HepG2 (cell line): ENCODE measurements around the gene ZNF740. TPM values are rescaled to one million over a fixed set of nuclear protein-coding genes. Genes with fewer than 3 reads are reported as not detected.
A peak's percentile ranks its signal among the peaks of the same experiment; 100 is the strongest.

Source experiments
- HDAC1 ChIP-seq: sonication (generic); formaldehyde crosslinking; IDR thresholded peaks from 2 replicates; pipeline ENCODE4 v1.5.1; 2020; ENCODE audit warnings: mild to moderate bottlenecking, missing genetic modification reagents
- HHEX ChIP-seq: IDR thresholded peaks from 2 replicates; pipeline ENCODE4 v1.6.1; 2016; ENCODE audit warnings: control low read depth
- HOXA7 ChIP-seq: sonication (generic); formaldehyde crosslinking; IDR thresholded peaks from 2 replicates; pipeline ENCODE4 v1.8.1; 2022; ENCODE audit warnings: mild to moderate bottlenecking, missing genetic modification reagents, moderate library complexity
- IRF2 ChIP-seq: IDR thresholded peaks from 2 replicates; pipeline ENCODE4 v1.6.1; 2018; ENCODE audit warnings: missing genetic modification reagents, missing compliant biosample characterization
- KAT8 ChIP-seq: IDR thresholded peaks from 2 replicates; pipeline ENCODE4 v1.6.1; 2016; ENCODE audit warnings: missing genetic modification reagents, missing compliant biosample characterization
- KDM2A ChIP-seq: sonication (generic); formaldehyde crosslinking; IDR thresholded peaks from 2 replicates; pipeline ENCODE4 v1.4.0; 2020; ENCODE audit warnings: low read depth, missing genetic modification reagents, borderline replicate concordance
- KMT2A ChIP-seq: sonication (generic); formaldehyde crosslinking; IDR thresholded peaks from 2 replicates; pipeline ENCODE4 v1.4.0; 2020; ENCODE audit warnings: missing genetic modification reagents
- MEIS1 ChIP-seq: sonication (generic); formaldehyde crosslinking; IDR thresholded peaks from 2 replicates; pipeline ENCODE4 v1.9.0; 2021; ENCODE audit warnings: mild to moderate bottlenecking, missing genetic modification reagents, moderate library complexity, borderline replicate concordance
- MTA3 ChIP-seq: sonication (generic); formaldehyde crosslinking; IDR thresholded peaks from 2 replicates; pipeline ENCODE4 v1.4.0; 2020; ENCODE audit warnings: missing genetic modification reagents
- PHF21A ChIP-seq: sonication (generic); formaldehyde crosslinking; IDR thresholded peaks from 2 replicates; pipeline ENCODE4 v1.5.0; 2020; ENCODE audit warnings: mild to moderate bottlenecking, missing genetic modification reagents
- RXRB ChIP-seq: IDR thresholded peaks from 2 replicates; pipeline ENCODE4 v1.6.1; 2016; ENCODE audit warnings: borderline replicate concordance, missing genetic modification reagents, missing compliant biosample characterization
- ZNF33A ChIP-seq: sonication (generic); formaldehyde crosslinking; IDR thresholded peaks from 2 replicates; pipeline ENCODE4 v1.5.1; 2020; ENCODE audit warnings: missing genetic modification reagents, mild to moderate bottlenecking, moderate library complexity, borderline replicate concordance
- ZNF660 ChIP-seq: sonication (generic); formaldehyde crosslinking; IDR thresholded peaks from 2 replicates; pipeline ENCODE4 v1.5.1; 2020; ENCODE audit warnings: mild to moderate bottlenecking, low read depth, missing genetic modification reagents, borderline replicate concordance
- ZNF724P ChIP-seq: sonication (generic); formaldehyde crosslinking; IDR thresholded peaks from 2 replicates; pipeline ENCODE4 v1.8.0; 2022; ENCODE audit warnings: missing genetic modification reagents, borderline replicate concordance
- ZNF775 ChIP-seq: sonication (generic); formaldehyde crosslinking; IDR thresholded peaks from 2 replicates; pipeline ENCODE4 v1.4.0; 2020; ENCODE audit warnings: missing genetic modification reagents, mild to moderate bottlenecking, moderate library complexity, borderline replicate concordance
- ZNF841 ChIP-seq: sonication (generic); formaldehyde crosslinking; IDR thresholded peaks from 2 replicates; pipeline ENCODE4 v1.8.1; 2023; ENCODE audit warnings: missing genetic modification reagents, borderline replicate concordance
- ZNF883 ChIP-seq: sonication (generic); formaldehyde crosslinking; IDR thresholded peaks from 2 replicates; pipeline ENCODE4 v1.5.1; 2020; ENCODE audit warnings: mild to moderate bottlenecking, missing genetic modification reagents; ENCODE audit errors: not compliant biosample characterization
- polyA plus RNA-seq, 8 experiments: library from polyadenylated mRNA; depleted of rRNA in 3 of 8; stranded (reverse) in 7 of 8; unstranded in 1 of 8; fragments of >200 nt; fragmentation: Illumina TruSeq in 4 of 8; extraction: Trizol in 4 of 8; gene quantifications; 2 replicates each; pipeline versions ENCODE4 v1.2.1 to v1.2.3, GENCODE V29; 2011 to 2016; ENCODE audit warnings: low read depth in 4 of 8, missing spikeins in 1 of 8, mixed read lengths in 1 of 8; ENCODE audit not compliant: insufficient read depth in 1 of 8
- total RNA-seq, 5 experiments: library from RNA; depleted of rRNA; stranded (reverse); fragments of >200 nt; fragmentation: Illumina TruSeq; extraction: Trizol; gene quantifications; 2 replicates each; pipeline ENCODE4 v1.2.3, GENCODE V29; 2016; ENCODE audit warnings: low read depth in 1 of 5
- TF ChIP-seq, protein P1 (sequence below): sonication (generic); formaldehyde crosslinking; IDR thresholded peaks from 2 replicates; pipeline ENCODE4 v1.4.0; 2020; ENCODE audit warnings: mild to moderate bottlenecking, missing genetic modification reagents, borderline replicate concordance
- TF ChIP-seq, protein P2 (sequence below): sonication (generic); formaldehyde crosslinking; conservative IDR thresholded peaks from 2 replicates; pipeline ENCODE4 v1.4.0; 2020; ENCODE audit warnings: missing genetic modification reagents
- TF ChIP-seq, protein P3 (sequence below): sonication (generic); formaldehyde crosslinking; conservative IDR thresholded peaks from 2 replicates; pipeline ENCODE4 v1.8.0; 2022; ENCODE audit warnings: missing genetic modification reagents

The ZNF740 gene
- total and polyA plus RNA-seq, 2 of the 13 experiments (the other 11 are each of a cell fraction or from before 2014, with no cell fraction given), result 16.9 to 19.0 TPM

DNA sequence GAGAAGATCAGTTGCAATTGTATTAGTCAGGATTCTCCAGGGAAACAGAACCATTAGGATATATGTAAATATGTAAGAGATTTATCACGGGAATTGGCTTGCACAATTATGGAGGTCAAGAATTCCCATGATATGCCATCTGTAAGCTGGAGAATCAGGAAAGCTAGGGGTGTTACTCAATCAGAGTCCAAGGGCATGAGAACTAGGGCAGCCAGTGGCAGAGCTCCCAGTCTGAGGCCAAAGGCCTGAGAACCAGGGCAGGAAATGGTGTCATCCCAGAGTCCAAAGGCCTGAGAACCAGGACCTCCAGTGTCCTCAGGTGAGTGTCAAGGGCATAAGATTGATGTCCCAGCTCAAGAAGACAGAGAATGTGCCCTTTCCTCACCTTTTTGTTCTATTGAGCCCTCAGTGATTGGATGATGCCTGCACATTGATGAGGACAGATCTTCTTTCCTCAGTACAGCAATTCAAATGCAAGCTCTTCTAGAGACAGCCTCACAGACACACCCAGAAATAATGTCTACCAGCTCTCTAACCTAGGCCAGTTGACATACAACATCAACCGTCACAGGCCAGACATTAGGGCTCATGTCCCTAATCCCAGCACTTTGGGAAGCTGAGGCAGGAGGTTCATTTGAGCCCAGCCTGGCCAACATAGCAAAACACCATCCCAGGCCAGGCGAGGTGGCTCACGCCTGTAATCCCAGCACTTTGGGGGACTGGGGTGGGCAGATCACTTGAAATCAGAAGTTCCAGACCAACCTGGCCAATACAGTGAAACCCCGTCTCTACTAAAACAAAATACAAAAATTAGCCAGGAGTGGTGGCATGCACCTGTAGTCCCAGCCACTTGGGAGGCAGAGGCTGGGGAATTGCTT is 34.9 kb upstream of the ZNF740 start (continued):
- TF ChIP-seq, protein P1, sequence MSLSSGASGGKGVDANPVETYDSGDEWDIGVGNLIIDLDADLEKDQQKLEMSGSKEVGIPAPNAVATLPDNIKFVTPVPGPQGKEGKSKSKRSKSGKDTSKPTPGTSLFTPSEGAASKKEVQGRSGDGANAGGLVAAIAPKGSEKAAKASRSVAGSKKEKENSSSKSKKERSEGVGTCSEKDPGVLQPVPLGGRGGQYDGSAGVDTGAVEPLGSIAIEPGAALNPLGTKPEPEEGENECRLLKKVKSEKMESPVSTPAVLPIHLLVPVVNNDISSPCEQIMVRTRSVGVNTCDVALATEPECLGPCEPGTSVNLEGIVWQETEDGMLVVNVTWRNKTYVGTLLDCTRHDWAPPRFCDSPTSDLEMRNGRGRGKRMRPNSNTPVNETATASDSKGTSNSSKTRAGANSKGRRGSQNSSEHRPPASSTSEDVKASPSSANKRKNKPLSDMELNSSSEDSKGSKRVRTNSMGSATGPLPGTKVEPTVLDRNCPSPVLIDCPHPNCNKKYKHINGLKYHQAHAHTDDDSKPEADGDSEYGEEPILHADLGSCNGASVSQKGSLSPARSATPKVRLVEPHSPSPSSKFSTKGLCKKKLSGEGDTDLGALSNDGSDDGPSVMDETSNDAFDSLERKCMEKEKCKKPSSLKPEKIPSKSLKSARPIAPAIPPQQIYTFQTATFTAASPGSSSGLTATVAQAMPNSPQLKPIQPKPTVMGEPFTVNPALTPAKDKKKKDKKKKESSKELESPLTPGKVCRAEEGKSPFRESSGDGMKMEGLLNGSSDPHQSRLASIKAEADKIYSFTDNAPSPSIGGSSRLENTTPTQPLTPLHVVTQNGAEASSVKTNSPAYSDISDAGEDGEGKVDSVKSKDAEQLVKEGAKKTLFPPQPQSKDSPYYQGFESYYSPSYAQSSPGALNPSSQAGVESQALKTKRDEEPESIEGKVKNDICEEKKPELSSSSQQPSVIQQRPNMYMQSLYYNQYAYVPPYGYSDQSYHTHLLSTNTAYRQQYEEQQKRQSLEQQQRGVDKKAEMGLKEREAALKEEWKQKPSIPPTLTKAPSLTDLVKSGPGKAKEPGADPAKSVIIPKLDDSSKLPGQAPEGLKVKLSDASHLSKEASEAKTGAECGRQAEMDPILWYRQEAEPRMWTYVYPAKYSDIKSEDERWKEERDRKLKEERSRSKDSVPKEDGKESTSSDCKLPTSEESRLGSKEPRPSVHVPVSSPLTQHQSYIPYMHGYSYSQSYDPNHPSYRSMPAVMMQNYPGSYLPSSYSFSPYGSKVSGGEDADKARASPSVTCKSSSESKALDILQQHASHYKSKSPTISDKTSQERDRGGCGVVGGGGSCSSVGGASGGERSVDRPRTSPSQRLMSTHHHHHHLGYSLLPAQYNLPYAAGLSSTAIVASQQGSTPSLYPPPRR, result peak; percentile 61; the same call in 1 of the 2 replicates
- TF ChIP-seq PHF21A (CRISPR knock-in tag), result peak; percentile 20; the same call in 1 of the 2 replicates
- no peak for TF ChIP-seq KAT8 (CRISPR knock-in tag)
- TF ChIP-seq, protein P2, sequence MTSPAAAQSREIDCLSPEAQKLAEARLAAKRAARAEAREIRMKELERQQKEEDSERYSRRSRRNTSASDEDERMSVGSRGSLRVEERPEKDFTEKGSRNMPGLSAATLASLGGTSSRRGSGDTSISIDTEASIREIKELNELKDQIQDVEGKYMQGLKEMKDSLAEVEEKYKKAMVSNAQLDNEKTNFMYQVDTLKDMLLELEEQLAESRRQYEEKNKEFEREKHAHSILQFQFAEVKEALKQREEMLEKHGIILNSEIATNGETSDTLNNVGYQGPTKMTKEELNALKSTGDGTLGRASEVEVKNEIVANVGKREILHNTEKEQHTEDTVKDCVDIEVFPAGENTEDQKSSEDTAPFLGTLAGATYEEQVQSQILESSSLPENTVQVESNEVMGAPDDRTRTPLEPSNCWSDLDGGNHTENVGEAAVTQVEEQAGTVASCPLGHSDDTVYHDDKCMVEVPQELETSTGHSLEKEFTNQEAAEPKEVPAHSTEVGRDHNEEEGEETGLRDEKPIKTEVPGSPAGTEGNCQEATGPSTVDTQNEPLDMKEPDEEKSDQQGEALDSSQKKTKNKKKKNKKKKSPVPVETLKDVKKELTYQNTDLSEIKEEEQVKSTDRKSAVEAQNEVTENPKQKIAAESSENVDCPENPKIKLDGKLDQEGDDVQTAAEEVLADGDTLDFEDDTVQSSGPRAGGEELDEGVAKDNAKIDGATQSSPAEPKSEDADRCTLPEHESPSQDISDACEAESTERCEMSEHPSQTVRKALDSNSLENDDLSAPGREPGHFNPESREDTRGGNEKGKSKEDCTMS (CRISPR knock-in tag), result no peak
- TF ChIP-seq KDM2A (CRISPR knock-in tag), result no peak
- no peak for TF ChIP-seq ZNF775 (CRISPR knock-in tag)
- TF ChIP-seq HHEX (CRISPR knock-in tag), result no peak
- TF ChIP-seq ZNF841 (CRISPR knock-in tag), result no peak
- TF ChIP-seq RXRB (CRISPR knock-in tag), result peak; percentile 97
- no peak for TF ChIP-seq HOXA7
- no peak for TF ChIP-seq ZNF724P
- no peak for TF ChIP-seq KMT2A (CRISPR knock-in tag)
- TF ChIP-seq HDAC1 (CRISPR knock-in tag), result peak; percentile 75
- no peak for TF ChIP-seq ZNF33A (CRISPR knock-in tag)
- TF ChIP-seq ZNF660 (CRISPR knock-in tag), result no peak
- TF ChIP-seq, protein P3, sequence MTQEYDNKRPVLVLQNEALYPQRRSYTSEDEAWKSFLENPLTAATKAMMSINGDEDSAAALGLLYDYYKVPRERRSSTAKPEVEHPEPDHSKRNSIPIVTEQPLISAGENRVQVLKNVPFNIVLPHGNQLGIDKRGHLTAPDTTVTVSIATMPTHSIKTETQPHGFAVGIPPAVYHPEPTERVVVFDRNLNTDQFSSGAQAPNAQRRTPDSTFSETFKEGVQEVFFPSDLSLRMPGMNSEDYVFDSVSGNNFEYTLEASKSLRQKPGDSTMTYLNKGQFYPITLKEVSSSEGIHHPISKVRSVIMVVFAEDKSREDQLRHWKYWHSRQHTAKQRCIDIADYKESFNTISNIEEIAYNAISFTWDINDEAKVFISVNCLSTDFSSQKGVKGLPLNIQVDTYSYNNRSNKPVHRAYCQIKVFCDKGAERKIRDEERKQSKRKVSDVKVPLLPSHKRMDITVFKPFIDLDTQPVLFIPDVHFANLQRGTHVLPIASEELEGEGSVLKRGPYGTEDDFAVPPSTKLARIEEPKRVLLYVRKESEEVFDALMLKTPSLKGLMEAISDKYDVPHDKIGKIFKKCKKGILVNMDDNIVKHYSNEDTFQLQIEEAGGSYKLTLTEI (CRISPR knock-in tag), result no peak
- no peak for TF ChIP-seq ZNF883 (CRISPR knock-in tag)
- TF ChIP-seq MTA3 (CRISPR knock-in tag), result no peak
- TF ChIP-seq IRF2, result peak; percentile 61; the same call in 1 of the 2 replicates
- TF ChIP-seq MEIS1, result no peak
